Myocyte (in vitro differentiated cells): ENCODE data around the gene ANGPTL8. TPM values are rescaled to one million over a fixed set of nuclear protein-coding genes. Genes with fewer than 3 reads are reported as not detected.

Experiments used
- DNase-seq: peaks from one replicate; pipeline ENCODE4 v3.0.0-alpha.2; 2012; ENCODE audit warnings: low read depth
- total RNA-seq: library from RNA; depleted of rRNA; stranded (reverse); fragments of >200 nt; gene quantifications from 2 replicates; pipeline ENCODE4 v1.2.3, GENCODE V29; 2014

Gene ANGPTL8
- total RNA-seq, 1 donor from 2014 or later, result not detected

DNA sequence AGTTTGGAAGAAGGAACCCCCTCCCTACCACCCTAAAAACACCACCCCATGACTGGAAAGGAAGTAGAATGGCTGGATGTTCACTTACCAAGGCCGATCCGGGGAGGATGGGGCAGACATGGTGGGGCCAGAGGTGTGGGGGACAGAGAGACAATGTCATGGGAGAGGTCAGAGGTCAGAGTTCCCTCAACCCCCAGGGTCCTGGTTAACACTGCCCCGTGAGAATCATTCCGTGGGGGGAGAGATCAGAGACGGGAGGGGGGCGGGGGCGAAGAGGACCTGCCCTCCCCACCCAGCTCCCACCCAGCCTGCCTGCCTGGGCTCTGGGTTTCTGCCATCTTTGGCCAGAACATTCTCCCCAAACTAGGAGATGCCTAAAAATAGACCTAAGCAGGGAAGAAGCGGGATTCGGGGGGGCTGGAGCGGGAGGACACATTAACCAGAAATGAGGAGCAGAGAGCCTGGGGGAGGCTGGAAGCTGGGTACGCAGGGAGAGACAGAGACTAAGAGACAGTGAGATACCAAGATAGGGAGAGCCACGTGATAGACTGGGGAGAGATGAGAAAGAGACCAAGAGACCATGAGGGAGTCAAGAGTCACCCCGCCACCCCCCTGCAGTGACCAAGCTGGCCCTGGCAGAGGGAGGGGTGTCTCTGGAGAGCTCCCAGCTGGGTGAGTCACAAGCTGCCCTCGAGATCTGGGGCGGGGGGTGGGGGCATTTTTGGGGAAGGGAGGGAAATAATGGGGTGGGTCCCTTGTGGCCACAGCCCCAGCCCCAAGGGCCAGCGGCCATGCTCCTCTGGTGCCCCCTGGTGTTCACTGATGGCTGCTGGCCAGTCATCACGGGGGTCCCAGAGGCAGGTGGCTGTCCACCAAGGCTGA lies 36.0 kb upstream of the ANGPTL8 start:
- DNase-seq, result peak; percentile 94

DNA sequence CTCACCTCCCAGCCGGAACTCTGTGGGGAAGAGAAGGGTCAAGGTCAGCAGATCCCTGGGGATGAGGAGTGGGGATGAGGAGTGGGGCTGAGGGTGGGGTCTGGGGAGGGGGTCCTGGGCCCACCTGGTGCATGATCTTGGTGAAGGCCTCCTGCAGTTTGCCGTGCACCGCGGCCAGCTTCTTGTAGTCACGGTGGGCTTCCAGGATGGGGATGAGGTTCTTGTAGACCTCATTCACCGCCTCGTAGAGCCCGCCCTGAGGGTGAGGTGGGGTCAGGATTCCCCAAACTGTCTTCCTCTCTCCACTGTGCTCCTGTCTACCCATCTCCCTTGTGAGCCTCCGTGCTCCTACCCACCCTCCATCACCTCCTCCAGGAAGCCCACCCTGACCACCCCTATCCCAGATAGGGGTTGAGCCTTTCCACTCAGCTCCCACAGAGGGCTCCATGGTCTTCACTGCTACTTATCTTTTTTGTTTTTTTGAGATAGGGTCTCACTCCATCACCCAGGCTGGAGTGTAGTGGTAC lies 35.3 kb upstream of the ANGPTL8 start:
- DNase-seq, result no peak

DNA sequence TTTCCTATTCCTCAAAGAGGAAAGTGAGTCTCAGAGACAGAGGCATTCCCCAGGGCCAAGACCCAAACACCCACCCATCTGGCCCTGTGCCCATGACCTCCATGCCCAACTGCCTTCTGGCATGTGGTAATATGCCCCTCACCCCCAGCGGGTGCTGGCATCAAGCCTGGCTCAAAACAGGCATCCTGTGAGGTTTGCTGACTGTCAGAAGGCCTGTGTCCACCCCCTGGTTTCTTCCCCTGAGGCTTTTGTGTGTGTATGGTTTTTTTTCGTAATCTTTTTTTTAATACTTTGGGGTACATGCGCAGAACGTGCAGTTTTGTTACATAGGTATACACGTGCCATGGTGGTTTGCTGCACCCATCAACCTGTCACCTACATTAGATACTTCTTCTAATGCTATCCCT lies 34.5 kb upstream of the ANGPTL8 start:
- DNase-seq, result peak; percentile 69

DNA sequence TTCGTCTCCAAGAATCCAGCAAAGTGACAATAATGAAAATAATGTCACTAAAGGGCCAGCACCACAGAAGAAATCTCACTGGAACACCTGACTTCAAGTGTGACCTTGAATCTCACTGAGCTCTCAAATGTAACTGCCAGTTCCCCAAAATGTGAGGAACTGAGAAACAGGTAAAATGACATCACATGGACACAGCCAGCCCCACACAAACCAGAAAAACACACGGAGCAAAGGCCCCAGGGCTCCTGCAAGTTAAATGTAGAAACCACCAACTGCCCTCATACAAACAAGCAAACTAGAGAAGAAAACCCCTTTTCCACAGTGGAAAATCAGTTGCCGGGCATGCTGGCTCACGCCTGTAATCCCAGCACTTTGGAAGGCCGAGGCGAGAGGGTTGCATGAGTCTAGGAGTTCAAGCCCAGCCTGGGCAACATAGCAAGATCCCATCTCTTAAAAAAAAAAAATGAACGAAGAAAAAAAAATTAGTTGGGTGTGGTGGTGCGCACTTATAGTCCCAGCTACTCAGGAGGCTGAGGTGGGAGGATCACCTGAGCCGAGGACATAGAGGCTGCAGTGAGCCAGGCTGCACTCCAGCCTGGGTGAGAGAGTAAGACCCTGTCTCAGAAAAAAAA lies 33.4 kb upstream of the ANGPTL8 start:
- DNase-seq, result no peak

DNA sequence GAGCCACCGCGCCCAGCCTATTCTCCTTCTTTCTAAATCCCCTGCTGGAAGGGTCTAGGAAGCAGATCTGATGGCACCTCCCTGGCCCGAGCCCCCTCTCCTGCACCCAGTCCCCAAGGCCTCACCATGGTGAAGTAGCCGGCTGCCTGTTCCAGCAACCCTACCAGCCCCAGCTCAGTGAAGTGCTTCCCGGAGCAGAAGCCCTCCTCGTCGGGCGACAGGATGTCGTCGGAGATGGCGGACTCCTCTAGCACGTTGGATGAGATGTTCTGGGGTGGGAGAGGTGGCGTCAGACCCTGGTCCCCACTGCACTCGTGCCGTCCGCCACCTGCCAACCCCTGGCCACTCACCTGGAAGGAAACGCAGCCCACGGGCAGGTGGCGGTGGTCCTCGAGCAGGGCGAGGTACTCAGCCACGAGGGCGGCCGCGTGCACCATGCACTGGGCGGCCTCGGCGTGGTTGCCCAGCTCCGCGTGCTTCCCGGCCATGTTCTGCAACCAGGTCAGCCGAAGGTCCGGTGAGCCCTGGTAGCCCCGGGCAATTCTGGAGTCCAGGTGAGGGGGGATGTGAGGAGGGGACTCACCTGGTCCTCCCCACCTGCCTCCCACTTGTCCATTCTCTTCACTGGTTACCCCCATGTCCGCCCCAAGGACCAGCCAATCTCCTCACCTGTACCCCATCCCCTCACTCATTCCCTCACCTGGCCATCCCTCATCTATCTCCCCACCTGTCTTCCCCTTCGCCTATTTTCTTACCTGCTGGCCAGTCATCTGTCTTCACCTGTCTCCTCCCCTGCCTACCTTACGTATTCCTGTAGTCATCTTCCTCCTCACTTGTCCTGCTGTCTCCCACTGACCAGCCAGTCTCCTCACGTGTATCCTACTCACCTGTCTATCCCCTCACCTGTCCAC lies 30.6 kb upstream of the ANGPTL8 start:
- DNase-seq, result peak; percentile 20

DNA sequence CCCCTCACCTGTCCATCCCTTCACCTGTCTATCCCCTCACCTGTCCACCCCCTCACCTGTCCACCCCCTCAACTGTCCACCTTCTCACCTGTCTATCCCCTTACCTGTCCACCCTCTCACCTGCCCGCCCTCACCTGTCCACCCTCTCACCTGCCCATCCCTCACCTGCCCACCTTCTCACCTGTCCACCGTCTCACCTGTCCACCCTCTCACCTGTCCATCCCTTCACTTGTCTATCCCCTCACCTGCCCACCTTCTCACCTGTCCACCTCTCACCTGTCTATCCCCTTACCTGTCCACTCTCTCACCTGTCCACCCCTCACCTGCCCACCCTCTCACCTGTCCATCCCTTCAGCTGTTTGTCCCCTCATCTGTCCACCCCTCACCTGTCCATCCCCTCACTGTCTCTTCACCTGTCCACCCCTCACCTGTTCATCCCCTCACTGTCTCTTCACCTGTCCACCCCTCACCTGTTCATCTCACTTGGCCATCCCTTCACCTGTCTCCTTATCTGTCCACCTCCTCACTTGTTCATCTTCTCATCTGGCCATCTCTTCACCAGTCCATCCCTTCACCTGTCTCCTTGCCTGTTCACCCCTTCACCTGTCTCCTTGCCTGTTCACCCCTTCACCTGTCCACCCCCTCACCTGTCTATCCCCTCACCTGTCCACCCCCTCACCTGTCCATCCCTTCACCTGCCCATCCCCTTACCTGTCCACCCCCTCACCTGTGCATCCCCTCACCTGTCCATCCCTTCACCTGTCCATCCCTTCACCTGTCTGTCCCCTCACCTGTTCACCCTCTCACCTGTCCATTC lies 29.4 kb upstream of the ANGPTL8 start:
- DNase-seq, result no peak

DNA sequence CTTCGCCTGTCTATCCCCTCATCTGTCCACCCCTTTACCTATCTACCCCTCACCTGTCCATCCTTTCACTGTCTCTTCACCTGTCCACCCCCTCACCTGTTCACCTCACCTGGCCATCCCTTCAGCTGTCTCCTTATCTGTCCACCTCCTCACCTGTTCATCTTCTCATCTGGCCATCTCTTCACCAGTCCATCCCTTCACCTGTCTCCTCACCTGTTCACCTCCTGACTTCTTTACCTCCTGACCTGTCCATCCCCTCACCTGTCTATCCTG lies 28.8 kb upstream of the ANGPTL8 start:
- no peak for DNase-seq

DNA sequence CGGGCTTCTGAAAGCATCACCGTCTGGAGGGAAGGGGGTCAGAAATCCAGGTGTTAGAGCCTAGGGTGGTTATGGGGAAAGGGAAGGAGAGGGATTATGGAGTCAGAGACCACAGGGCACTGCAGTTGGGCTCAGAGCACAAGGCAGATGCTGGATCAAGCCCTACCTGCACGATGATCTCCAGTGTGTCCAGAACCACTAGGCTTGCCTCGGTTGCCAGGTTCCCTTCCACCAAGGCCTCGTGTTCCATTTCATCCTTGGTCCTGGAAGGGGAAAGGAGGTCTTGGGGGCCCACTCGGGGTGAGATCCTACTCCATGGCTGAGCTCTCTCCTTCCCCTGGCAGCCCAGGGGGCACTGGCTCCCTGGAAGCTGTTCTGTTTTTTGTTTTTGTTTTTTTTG lies 25.0 kb upstream of the ANGPTL8 start:
- no peak for DNase-seq

DNA sequence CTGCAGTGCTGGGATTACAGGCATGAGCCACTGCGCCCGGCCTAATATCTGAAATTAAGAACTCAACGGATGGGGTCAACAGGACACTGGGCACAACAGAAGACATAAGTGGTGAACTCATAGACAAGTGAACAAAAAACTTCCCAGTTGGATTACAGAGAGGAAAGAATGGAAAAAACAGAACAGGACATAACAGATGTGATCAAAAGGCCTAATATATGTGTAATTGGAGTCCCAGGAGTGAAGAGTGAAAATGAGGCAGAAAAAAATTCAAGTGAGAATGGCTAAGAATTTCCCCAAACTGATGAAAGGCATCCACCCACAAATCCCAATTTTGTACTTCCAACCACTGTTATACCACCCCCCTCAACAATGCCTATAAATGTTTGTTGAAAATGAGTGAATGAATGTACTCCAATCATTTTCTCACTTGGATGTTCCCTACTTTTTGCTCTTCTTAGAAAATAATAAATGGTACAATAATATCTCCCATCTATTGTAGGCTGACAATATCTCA lies 18.3 kb upstream of the ANGPTL8 start:
- DNase-seq, result no peak

DNA sequence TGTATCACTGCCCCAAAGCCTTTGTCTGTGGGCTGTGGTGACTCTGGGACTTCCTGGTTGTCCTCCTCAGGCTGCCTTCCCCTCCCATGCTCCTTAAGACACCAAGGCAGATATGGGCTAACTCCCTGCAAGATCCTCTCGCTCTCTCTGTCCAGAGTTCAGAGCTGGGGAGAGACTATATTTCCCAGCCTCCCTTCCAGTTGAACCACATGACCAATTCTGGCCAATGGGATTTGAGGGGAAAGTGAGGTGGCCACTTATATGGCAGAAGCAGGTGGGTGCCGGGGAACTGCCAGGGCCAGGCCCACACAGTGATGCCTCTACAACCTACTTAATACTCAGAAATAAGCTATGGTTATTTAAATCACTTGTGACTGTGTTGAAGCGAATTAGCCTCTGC lies 16.2 kb upstream of the ANGPTL8 start:
- no peak for DNase-seq

DNA sequence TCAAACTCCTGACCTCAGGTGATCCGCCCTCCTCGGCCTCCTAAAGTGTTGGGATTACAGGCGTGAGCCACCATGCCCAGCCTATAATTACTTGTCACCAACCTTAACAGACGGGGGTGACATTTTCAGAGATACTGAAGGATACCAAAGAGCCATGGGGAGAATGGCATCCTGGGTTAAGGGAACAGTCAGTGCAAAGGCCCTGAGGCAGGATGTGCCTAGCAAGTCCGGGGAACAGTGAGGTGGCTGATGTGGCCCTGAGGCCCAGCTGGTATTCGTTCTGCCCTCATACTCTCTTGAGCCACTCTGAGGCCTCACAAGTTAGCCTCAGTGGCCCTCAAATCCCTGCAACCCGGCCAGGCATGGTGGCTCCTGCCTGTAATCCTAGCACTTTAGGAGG lies 15.0 kb upstream of the ANGPTL8 start:
- DNase-seq, result no peak

DNA sequence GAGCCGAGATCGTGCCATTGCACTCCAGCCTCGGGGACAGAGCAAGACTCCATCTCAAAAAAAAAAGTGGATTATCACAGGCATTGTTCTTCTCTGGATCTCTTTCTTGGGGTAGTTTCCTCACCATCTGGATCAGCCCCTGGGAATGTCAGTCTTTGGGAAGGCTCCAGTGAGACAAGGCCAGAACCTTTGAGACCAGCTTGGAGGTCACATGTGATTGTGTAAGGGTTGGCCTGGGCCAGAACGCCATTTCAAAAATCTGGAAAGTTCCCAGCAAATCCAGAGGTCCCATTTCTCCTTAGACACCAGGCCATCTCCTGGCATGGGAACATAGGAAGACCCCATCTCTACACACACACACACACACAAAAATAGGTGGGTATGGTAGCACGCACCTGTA lies 14.2 kb upstream of the ANGPTL8 start:
- no peak for DNase-seq

DNA sequence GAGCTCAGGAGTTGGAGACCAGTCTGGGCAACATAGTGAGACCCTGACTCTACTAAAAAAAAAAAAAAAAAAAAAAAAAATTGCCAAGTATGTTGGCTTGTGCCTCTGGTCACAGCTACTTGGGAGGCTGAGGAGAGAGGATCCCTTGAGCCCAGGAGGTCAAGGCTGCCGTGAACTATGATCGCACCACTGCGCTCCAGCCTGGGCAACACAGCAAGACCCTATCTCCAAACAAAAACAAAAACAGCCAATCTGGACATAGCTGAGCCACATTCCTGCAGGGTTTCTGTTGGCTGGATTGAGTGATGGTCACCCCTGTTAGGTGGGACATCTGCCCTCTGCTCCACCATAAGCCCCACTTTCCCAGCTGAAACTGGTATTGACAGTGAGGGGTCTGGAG lies 13.6 kb upstream of the ANGPTL8 start:
- no peak for DNase-seq

DNA sequence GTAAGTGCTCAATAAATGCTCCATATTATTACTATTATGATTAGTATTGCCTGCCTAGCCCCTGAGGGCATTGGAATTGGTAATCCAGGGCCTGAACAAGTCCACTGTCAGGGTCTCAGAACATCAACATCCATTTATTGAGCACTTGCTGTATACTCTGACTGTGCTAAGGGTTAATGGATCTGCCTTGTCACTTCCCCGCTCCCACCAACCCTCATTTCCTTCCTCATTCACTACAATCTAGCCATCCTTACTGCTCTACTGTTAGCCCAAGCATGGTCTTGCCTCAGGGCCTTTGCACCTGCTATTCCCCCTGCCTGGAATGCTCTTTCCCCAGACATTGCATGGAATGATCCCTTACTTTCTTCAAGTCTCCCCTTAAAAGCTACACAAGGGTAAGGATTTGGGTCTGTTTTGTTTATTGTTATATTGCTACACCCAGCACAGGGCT lies 12.7 kb upstream of the ANGPTL8 start:
- DNase-seq, result no peak

DNA sequence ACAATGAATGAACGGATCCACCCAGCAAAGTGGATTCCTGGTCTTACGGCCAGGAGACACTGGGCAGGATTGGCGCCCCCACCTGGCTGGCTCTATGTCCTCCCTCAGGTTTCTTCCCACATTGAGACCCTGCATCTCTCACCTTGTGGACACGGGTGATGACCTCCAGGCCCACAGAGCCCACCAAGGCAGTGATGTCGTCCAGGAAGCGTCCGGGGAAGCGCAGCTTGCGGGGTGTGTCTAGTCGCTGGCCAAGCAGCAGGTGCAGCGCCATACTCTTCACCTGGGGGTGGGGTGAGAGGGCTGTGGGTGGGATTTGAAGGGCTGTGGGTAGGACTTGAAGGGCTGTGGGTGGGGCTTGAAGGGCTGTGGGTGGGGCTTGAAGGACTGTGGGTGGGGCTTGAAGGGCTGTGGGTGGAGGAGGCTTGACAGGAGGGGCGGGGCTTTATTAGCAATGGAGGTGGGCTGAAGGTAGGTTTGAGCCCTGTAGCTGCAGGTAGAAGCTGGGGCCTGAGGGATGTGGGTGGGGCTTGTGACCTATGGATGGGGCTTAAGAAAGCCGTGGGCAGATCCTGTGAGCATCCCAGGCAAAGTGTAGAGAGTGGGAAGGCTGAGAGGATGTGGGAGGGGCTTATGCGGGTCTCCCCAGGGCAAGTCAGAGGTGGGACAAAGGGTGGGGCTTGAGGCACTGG lies 12.1 kb upstream of the ANGPTL8 start:
- DNase-seq, result no peak

DNA sequence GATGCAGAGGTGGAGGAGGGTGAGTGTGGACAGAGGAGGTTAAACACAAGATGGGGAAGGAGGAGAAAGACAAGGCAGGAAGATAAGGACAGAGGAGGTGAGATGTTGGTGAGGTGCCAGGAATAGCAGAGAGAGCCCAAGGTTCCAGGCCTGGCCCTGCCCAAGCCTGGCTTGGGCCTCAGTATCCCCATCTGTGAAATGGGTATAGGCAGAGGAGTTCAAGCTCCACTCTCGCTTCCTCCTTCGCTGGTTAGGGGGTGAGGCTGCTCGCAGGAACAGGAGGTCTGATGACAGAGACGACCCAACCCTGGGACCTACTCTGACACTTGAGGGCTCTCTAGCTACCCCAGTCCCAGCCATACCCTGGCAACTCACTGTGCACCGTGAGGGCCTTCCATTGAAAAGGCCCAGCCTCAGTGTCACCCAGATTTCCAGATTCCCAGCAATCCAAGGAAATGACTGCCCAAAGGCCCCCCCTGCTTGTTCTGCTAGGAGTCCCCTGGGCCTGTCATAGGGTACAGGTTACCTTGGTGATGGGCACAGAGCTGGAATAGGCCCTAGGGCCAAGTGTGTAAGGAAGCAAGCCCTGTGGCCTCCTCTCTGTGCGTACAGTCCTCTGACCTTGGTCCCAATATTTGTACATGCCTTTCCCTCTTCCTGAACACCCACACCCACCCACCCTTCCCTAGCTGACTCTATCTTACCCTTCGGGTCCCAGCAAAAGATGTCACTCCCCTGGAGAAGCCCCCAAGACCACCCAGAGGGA lies 8.6 kb upstream of the ANGPTL8 start:
- no peak for DNase-seq

DNA sequence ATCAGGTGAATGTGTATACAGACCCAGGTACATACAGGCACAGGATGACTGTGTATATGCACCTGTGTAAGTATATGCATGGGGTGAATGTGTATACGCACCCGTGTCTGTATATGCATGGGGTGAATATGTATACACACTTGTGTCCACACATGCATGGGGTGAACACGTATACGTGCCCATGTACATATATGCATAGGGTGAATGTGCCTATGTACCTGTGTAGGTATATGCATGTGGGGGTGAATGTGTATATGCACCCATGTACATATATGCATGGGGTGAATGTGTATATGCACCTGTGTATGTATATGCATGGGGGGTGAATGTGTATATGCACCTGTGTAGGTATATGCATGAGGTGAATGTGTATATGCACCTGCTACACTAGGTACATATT lies 6.9 kb upstream of the ANGPTL8 start:
- no peak for DNase-seq

DNA sequence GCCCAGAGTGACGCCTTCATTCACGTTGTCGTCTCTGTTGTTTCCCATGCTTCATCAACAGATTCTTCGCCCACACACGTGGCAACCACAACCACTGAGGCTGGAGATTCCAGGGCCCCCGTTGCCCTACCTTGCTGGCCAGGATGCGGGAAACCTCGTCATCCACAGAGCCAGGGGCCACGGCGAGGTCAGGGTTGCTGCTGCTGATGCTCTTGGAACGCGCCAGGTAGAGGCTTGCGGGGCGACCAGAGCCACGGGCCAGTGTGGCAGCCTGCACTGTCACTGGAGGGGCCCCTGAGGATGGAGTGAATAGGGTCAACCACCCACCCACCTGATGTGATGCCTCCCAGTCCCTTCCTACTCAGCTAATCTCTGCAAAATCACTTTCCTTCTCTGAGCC lies 6.3 kb upstream of the ANGPTL8 start:
- DNase-seq, result no peak

DNA sequence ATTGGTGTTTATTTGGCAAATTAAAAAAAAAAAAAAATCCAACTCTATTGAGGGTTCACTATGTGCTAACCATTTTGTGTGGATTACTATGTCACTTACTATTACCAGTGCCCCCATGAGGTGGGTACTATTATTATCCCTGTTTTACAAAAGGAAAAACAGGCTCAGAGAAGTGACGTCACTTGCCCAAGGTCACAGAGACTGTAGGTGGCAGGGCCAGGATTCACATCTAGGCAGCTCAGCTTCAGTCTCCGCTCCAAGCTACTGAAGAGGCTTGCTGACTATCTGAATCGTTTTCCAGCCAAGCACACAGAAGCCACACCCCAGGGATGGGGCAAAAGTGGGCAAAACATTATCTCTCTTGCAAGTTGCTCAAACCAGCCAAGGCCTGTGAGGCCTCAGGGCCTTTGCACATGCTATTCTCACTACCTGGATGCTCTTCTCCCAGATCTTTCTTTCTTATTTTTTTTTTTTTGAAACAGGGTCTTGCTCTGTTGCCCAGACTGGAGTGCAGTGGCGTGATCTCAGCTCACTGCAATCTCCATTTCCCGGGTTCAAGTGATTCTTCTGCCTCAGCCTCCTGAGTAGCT lies 4.8 kb upstream of the ANGPTL8 start:
- DNase-seq, result no peak
